Transverse colon (tissue), 4 donors: ENCODE measurements around the gene TTF2. TPM values are rescaled to one million over a fixed set of nuclear protein-coding genes. Genes with fewer than 3 reads are reported as not detected.

Source experiments
- DNase-seq: peaks from one replicate; pipeline ENCODE4 v3.0.0-alpha.2; 2019
- H3K27ac ChIP-seq, 4 donors: fragments of 200-600 bp; sonication (generic); 2 replicates each; pipeline ENCODE4 v1.5.1; 2016 to 2018; ENCODE audit warnings: inconsistent platforms in 4 of 4
- H3K27me3 ChIP-seq: fragments of 200-600 bp; sonication (generic); 2 replicates; pipeline ENCODE4 v1.5.1; 2017; ENCODE audit warnings: inconsistent platforms
- H3K36me3 ChIP-seq, 4 donors: fragments of 200-600 bp; sonication (generic); 2 replicates each; pipeline ENCODE4 v1.5.1; 2017 to 2019; ENCODE audit warnings: inconsistent platforms in 4 of 4
- H3K4me1 ChIP-seq, 4 donors: fragments of 200-600 bp; sonication (generic); 2 replicates each; pipeline ENCODE4 v1.5.1; 2017 to 2020; ENCODE audit warnings: inconsistent platforms in 4 of 4
- H3K4me3 ChIP-seq, 4 donors: fragments of 200-600 bp; sonication (generic); 1 replicate in 1 of 4; 2 replicates in 3 of 4; pipeline versions ENCODE4 v1.5.1 to v1.6.1; 2017 to 2019; ENCODE audit warnings: inconsistent platforms in 4 of 4
- H3K9me3 ChIP-seq, 2 donors: fragments of 200-600 bp; sonication (generic); 2 replicates each; pipeline ENCODE4 v1.5.1; 2017 to 2019; ENCODE audit warnings: inconsistent platforms in 2 of 2
- EP300 ChIP-seq: sonication (generic); formaldehyde crosslinking; IDR thresholded peaks from one replicate; pipeline ENCODE4 v1.6.1; 2017; ENCODE audit warnings: antibody characterized with exemption, low read depth
- POLR2A ChIP-seq: fragments of 450-650 bp; IDR thresholded peaks from one replicate; pipeline ENCODE4 v1.6.1; 2016; ENCODE audit warnings: antibody characterized with exemption, mild to moderate bottlenecking, moderate library complexity
- POLR2AphosphoS5 ChIP-seq, 3 donors: sonication (generic); formaldehyde crosslinking; IDR thresholded peaks; one replicate each; pipeline ENCODE4 v1.6.1; 2016; ENCODE audit warnings: antibody characterized with exemption in 3 of 3
- WGBS, 2 donors: methylation state at CpG; one replicate each; pipeline ENCODE4 v1.1.5; 2018; ENCODE audit warnings: low coverage in 1 of 2; 5-methylcytosine and 5-hydroxymethylcytosine counted together
- in situ Hi-C, 4 donors: fragments of 200-750 bp; cut with MboI; loops; one replicate each; pipeline versions ENCODE4 v1.15.0 to v1.15.1; 2017; ENCODE audit warnings: low sequenced_read_pairs in 3 of 4, low pct_ligation_motif_present in 1 of 4, low pct_unique_long_range_greater_than_20kb in 1 of 4
- intact Hi-C: fragments of 100-400 bp; cut with DNase I; formaldehyde crosslinking; loops from one replicate; pipeline ENCODE4 v1.15.1; 2023; ENCODE audit warnings: low total_unique reads
- total RNA-seq, 4 donors: library from RNA; depleted of rRNA; stranded (reverse); fragments of >200 nt; gene quantifications; one replicate each; pipeline ENCODE4 v1.1.0, GENCODE V29; 2016
- TF ChIP-seq, protein P1 (sequence below), 5 experiments: fragments of 200-600 bp in 3 of 5; fragments of 450-650 bp in 2 of 5; sonication (generic) in 3 of 5; IDR thresholded peaks; 1 replicate in 2 of 5; 2 replicates in 3 of 5; pipeline ENCODE4 v1.5.1; 2016 to 2017; ENCODE audit warnings: antibody characterized with exemption in 5 of 5, inconsistent platforms in 3 of 5, mild to moderate bottlenecking in 2 of 5, moderate library complexity in 1 of 5

TTF2 gene
- total RNA-seq, 4 donors from 2014 or later, result 9.6 to 25.9 (median 16.6) TPM

DNA sequence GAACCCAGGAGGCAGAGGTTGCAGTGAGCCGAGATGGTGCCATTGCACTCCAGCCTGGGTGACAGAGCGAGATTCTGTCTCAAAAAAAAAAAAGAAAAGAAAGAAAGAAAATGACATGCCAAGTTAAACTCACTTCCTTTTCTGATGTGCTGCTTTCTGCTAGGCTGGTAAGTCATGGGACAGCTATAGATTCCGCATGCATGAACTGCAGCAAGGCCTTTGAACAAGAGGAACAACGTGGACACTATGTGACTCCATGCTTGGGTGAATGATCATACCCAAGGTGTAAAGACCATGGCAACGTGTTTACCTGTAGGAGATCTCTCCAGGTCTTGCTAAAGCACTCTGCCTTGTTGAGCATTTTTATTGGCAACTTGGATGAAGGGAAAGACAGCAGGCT, 10.3 kb upstream of the TTF2 start:
- no peaks in the 10 kb centered on the region for H3K27me3 ChIP-seq
- H3K4me3 ChIP-seq, result no peak overlapping the region
- H3K27ac ChIP-seq, result no peak overlapping the region
- no peaks in the 10 kb centered on the region for H3K36me3 ChIP-seq
- H3K4me1 ChIP-seq, result peaks cover 6 to 19% (median 15%) of the 10 kb centered on the region in 4 donors
- no peak for DNase-seq
- intact Hi-C loops, result loop anchor here (10.0 kb wide), 2 partner anchors 195 to 475 kb away; partner anchors contain the start of gene CD58
- in situ Hi-C loops, result loop anchor here (5.0 to 25.0 kb wide), 5 partner anchors 305 to 485 kb away; no protein-coding TSS in a partner anchor
- no peak for TF ChIP-seq EP300
- no peak for TF ChIP-seq POLR2AphosphoS5 (IDR thresholded peaks at IDR 0.05)
- TF ChIP-seq, protein P1, sequence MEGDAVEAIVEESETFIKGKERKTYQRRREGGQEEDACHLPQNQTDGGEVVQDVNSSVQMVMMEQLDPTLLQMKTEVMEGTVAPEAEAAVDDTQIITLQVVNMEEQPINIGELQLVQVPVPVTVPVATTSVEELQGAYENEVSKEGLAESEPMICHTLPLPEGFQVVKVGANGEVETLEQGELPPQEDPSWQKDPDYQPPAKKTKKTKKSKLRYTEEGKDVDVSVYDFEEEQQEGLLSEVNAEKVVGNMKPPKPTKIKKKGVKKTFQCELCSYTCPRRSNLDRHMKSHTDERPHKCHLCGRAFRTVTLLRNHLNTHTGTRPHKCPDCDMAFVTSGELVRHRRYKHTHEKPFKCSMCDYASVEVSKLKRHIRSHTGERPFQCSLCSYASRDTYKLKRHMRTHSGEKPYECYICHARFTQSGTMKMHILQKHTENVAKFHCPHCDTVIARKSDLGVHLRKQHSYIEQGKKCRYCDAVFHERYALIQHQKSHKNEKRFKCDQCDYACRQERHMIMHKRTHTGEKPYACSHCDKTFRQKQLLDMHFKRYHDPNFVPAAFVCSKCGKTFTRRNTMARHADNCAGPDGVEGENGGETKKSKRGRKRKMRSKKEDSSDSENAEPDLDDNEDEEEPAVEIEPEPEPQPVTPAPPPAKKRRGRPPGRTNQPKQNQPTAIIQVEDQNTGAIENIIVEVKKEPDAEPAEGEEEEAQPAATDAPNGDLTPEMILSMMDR (IDR thresholded peaks at IDR 0.05), result no peak
- TF ChIP-seq POLR2A, result no peak
- WGBS, 2 donors, result 90% methylated on average over 5 of the region's 5 CpGs; no CpG with 5 or more reads in 1 of the 2 donors
- no peaks in the 10 kb centered on the region for H3K9me3 ChIP-seq

DNA sequence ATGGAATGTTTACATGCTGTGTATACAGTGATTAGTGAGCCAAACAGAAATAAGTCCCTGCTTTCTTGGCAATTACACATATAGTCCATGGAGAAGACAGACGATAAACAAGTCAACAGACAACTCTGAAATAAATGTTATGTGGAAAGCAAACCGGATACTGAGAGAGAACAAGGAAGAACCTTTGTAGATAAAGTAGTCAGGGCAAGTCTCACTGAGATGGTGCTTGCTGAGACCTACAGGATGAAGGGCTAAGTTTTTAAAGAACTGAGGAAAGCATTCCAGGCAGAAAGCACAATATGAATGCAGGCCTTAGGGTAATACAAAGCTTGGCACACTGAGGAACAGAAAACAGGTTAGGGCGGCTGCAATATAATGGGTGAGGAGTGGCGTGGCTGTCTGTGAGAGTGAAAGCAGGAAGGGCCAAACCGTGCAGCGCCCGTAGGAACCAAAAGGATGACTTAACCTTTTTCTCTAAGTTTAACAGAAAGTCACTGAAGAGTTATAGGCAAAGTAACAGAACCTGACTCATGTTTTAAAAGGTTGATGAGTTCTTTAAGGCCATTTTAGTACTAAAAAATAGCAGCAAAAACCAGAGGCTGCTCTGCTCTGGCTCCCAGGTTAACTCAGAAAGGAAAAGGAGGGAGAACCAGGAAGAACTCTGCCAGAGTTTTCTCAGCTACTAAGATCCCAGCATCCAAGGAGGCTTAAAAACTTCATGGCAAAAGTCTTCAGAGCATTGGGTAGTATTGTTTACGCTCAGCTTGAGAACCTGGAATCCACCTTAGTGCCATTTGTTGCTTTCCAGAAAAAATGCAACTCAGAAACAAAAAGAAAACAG, 8.7 kb upstream of the TTF2 start:
- in situ Hi-C loops, result loop anchor here in 3 of 4 donors (5.0 to 25.0 kb wide), 4 partner anchors 314 to 487 kb away; no protein-coding TSS in a partner anchor
- Histone ChIP-seq H3K27ac (peak overlapping the region; percentile 70 to 80 (median 76)), H3K36me3 (no peaks in the 10 kb centered on the region), H3K4me1 (peaks cover 6 to 19% (median 15%) of the 10 kb centered on the region in 4 donors), H3K9me3 (no peaks in the 10 kb centered on the region), H3K4me3 (peak overlapping the region in 3 of 4 donors; percentile 0 to 20 (median 4)), H3K27me3 (no peaks in the 10 kb centered on the region)
- TF ChIP-seq, protein P1 (IDR thresholded peaks at IDR 0.05), result no peak
- no peak for TF ChIP-seq POLR2AphosphoS5 (IDR thresholded peaks at IDR 0.05)
- no peak for TF ChIP-seq POLR2A
- no peak for TF ChIP-seq EP300
- peak; percentile 66 for DNase-seq
- 11 to 27% methylated on average over 6 to 8 of the region's 8 CpGs for WGBS, 2 donors
- intact Hi-C loops, result loop anchor here (10.0 kb wide), 2 partner anchors 197 to 477 kb away; partner anchors contain the start of gene CD58

DNA sequence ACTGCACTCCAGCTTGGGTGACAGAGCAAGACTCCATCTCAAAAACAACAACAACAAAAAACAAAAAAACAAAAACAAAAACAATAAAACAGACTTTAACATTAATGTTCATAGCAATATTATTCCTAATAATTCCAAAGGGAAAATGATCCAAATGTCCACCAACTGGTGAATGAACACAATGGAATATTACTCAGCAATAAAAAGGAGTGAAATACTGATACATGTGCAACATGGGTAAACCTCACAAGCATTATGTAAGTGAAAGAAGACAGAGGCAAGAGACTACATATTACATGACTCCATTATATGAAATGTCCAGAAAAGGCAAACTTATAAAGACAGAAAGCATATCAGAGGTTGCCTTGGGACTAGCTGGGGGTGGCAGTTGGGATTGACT, 6.1 kb upstream of the TTF2 start:
- Histone ChIP-seq H3K9me3 (no peaks in the 10 kb centered on the region), H3K4me3 (no peak overlapping the region), H3K27me3 (no peaks in the 10 kb centered on the region), H3K27ac (no peak overlapping the region), H3K4me1 (peaks cover 6 to 26% (median 19%) of the 10 kb centered on the region in 4 donors), H3K36me3 (no peaks in the 10 kb centered on the region)
- intact Hi-C loops, result loop anchor here (10.0 kb wide), 2 partner anchors 199 to 479 kb away; partner anchors contain the start of gene CD58
- no peak for DNase-seq
- in situ Hi-C loops, result loop anchor here in 3 of 4 donors (5.0 to 25.0 kb wide), 4 partner anchors 317 to 489 kb away; no protein-coding TSS in a partner anchor
- TF ChIP-seq POLR2AphosphoS5 (IDR thresholded peaks at IDR 0.05) (no peak), POLR2A (no peak)

DNA sequence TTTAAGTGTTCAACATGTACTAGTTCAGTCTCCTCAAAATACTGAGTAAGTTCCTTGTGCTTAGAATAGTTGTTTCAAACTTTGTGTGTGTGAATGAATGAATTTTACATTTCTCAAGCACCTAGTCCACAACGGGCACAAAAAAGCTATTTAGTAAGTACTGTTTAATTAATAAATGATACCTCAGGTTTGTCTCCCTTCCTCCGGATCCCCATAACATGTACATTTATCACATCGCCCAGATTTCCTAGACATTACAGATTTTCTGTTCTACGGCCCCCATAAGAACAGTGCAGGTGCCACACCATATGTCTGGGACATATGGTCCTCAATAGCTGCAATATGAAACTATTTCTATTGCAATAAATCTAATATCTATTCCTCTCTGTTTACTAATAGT, 1.3 kb upstream of the TTF2 start:
- Histone ChIP-seq H3K4me1 (peaks cover 0 to 22% (median 8%) of the 10 kb centered on the region in 4 donors), H3K36me3 (no peaks in the 10 kb centered on the region), H3K27me3 (no peaks in the 10 kb centered on the region), H3K4me3 (peak overlapping the region in 3 of 4 donors; percentile 69 to 97 (median 72)), H3K9me3 (no peaks in the 10 kb centered on the region), H3K27ac (peak overlapping the region; percentile 88 to 93 (median 90))
- WGBS, 2 donors, result 20 to 43% methylated on average over 4 of the region's 4 CpGs
- TF ChIP-seq, protein P1 (IDR thresholded peaks at IDR 0.05), result no peak
- TF ChIP-seq POLR2A, result no peak
- no peak for TF ChIP-seq EP300
- TF ChIP-seq POLR2AphosphoS5 (IDR thresholded peaks at IDR 0.05), result no peak
- in situ Hi-C loops, result loop anchor here in 3 of 4 donors (10.0 to 25.0 kb wide), 3 partner anchors 324 to 494 kb away; no protein-coding TSS in a partner anchor
- no peak for DNase-seq
- intact Hi-C loops, result loop anchor here (5.0 to 10.0 kb wide), 3 partner anchors 204 to 484 kb away; partner anchors contain the start of gene CD58
